T follicular helper cell (primary cell): Measurements from ENCODE around the gene WDR73.

Experiments
- DNase-seq: peaks from one replicate; pipeline ENCODE4 v3.0.0-alpha.2; 2020; ENCODE audit warnings: low read depth

The WDR73 gene

DNA sequence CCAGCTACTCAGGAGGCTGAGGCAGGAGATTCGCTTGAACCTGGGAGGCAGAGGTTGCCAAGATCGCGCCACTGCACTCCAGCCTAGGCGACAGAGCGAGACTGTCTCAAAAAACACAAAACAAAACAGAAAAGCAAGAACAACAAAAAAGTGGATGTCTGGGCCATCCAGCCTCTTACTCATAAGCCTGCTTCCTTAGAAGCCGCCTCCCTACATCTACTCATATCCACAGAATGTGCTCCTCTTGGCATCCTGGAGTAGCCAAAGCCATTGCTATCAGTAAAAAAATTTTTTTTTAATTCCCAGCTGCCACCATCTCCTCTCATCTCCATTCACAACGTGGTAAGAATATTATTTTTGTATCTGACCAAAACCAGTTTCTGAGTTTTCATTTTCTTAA lies 42.5 kb downstream of the WDR73 start:
- DNase-seq = no peak

DNA sequence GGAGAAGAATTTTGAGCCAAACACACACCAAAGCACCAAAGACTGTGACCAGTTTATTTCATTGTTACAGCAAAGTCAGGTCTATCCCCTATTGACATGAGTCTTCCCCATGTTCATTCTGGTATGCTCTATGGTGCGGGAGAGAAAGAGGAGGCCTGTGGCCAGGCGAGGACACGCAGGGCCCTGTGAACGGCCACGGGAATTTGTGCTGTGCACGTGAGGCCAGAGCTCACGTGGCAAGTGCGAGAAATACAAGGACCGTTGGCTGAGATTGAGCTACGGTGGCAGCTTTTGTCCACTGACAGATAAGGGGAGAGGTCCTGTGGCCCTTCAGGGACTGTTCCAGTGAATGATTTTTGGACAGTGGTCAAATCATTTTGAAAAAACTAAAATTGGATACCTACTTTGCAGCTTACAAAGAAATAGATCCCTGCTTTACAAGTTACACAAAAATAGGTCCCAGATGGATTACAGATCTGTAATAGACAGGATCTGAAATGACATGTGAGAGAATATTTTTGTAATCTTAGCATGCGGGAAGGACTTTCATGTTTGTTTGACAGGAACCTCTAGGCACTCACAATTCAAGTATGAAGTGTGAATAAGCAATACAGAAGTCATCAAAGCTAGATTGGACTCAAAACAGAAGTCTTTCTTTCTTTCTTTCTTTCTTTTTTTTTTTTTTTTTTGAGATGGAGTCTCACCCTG lies 44.1 kb downstream of the WDR73 start:
- no peak for DNase-seq

DNA sequence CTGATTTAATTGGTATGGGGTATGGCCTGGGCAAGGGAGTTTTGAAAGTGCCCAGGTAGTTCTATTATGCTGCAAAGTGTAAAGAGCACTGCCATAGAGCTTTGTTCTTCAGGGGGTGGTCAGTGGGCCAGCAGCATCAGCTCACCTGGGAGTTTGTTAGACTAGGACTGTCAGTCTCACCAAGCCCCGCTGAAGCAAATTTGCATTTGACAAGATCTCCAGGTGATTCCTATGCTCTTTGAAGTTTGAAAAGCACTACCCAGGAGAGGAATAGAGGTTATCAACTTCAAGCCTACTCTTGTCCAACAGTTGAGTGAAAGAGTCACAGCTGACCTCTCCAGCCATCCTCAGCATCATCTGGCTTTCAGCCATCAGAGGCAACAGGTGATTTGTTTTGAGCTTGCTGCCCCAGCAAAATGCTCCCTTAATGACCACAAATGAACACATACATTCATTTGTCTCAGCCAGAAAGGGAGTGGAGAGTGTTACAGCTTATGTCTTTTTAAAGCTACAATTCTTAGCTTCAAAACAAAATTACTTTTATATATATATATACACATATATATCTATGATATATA lies 45.3 kb downstream of the WDR73 start:
- no peak for DNase-seq

DNA sequence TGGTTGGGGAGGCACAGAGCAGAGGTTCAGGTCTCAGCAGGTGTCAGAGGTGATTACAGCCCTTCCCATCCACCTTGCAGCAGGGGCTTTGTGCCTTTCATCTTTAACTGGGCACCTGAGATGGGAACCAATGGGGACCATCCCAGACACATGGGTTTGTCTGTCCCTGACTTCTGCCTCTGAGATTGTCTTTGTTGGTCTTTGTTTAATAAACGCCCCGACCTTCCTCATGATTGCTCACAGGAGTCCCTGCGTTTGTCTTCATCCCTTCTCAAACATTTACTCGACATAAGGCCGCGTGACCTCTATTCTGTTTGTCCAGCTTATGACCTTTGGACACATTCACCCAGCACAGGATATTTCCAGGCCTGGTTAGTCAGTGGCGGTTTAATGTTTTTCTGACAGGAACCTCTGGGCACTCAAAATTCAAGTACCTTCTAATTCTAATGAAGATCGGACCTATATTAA lies 47.4 kb downstream of the WDR73 start:
- no peak for DNase-seq

DNA sequence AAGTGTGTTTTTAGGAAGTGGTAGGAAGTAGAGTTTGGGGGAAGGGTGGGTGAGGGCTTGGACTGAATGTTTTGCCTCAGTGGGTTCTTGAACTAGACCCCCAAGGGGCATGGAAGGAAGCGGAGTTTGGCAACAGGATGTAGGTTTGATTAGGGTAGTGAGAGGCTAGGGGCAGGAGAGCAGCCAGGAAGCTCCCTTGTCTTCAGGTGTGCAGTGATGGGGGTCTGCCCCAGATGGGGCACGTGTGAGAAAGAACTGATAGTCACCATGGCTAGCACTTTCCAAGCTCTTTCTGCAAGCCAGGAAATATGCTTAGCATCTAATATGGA lies 48.6 kb downstream of the WDR73 start:
- DNase-seq = no peak

DNA sequence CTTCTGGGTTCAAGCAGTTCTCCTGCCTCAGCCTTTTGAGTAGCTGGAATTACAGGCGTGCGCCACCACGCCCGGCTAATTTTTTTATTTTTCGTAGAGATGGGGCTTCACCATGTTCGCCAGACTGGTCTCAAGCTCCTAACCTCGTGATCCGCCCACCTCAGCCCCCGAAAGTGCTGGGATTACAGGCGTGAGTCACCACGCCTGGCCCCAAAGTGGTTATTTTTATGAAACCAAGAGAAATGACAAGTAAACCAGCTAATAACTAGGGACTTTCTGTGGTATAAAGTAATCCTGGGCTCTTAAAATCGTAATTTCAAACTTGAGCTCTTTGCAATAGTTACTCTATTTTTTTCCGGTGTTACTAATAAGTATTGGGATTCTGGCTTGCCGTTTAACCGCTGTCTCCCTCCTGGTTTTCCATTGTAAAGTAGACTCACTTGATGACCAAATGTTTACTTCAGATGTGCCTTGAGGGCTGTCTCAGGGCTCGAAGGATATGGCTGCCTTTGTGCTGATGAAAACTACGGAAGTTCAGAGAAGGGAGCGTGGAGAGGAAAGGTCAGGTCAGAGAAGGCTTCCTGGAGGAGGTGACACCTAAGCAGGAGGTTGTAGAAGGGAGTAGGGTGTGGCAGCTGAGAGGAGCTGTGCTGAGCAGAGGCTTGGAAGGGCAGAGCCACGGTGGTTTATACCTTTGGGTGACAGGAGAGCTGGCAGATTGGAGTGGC lies 49.1 kb downstream of the WDR73 start:
- no peak for DNase-seq

DNA sequence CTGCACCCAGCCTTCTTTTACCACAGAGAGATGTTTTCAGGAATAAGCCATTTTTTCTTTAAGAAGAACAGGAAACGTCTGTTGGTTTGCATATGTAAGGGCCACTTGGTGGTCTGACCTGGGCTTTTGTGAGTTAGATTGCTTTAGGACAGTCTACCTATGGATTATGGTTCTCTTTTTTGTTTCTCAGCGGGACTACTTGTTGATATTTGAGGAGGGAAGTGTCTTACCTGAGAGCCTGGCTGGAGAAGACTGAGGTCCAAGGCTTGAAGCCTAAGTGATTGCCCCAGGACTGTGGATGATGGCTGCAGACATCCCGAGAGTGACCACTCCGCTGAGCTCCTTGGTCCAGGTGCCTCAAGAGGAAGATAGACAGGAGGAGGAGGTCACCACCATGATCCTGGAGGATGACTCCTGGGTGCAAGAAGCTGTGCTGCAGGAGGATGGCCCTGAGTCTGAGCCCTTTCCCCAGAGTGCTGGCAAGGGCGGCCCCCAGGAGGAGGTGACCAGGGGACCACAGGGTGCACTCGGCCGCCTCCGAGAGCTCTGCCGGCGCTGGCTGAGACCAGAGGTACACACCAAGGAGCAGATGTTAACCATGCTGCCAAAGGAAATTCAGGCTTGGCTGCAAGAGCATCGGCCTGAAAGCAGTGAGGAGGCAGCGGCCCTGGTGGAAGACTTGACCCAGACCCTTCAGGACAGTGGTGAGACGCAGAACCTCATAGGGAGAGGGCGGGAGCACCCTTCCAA lies 50.3 kb downstream of the WDR73 start:
- no peak for DNase-seq

DNA sequence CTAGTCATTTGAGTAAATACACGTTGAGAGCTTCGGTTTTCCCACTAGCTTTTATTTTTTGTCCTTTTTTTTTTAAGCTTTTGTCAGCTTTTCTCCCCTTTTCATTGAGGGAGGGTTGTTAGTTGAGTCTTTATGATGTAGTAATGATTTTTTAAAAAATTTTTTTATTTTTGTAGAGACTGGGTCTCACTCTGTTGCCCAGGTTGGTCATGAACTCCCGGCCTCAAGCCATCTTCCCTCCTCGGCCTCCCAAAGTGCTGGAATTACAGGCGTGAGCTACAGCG lies 52.6 kb downstream of the WDR73 start:
- DNase-seq = no peak

DNA sequence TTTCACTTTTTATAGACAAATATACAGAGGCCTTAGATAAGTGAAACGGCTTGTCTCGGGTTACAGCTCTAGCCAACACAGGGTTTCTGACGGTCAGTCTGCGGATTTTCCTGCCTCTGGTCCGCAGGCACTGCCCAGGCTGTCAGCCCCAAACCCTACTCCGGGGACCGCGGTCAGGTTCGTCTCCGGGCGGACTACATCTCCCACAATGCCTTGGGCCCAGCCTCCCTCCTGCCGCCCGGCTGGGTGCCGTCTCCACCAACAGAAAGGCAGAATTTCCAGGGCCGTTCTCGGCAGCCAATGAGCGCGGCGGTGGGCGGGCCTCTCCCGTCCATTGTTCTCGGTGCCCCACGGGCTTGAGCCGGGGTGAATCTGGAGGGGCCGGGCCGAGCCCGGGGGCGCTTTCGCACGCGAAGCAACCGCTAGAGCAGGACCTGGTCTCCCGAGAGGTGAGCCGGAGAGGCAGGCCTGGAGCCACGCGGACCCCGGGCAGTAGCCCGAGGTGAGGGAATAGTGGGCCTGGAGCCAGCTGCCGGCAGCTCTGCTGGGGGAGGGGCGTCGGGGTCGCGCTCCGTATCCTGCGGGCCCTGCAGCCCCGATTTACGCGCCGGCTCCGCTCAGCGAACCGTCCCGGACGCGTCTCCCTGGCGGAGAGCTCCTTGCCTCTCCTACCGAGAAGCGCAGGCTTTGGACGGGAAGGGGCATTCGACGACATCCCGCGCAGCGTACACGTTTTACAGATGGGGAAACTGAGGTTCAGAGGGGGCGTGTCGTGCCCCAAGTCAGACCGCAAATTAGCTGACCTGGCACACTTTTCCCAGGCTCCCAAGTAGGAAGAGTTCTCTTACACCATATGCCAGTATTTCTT lies 53.2 kb downstream of the WDR73 start, which contains the start of gene ZSCAN2:
Gene ZSCAN2 (plus strand): TSS at position 323 of the 868 bp plus-strand sequence. CDS start 2,919 bp downstream, outside the sequence.
- DNase-seq = peak; percentile 91

DNA sequence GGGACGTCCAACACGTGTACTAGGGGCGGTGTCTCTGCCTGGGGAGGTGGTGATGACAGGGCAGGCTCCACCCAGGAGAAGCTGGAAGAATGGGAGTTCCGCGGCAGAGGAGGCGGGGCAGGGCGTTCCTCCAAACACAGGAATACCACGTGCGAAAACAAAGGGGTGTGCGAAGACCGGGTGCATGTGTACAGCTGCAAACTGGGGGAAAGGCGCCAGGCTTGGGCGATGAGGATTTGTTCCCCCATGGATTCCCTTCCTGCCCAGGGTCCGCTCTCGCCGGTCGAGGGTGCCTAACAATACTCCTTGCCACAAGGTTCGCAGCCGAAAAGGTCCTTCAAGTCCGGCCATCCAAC lies 53.8 kb downstream of the WDR73 start:
- DNase-seq = peak; percentile 41

DNA sequence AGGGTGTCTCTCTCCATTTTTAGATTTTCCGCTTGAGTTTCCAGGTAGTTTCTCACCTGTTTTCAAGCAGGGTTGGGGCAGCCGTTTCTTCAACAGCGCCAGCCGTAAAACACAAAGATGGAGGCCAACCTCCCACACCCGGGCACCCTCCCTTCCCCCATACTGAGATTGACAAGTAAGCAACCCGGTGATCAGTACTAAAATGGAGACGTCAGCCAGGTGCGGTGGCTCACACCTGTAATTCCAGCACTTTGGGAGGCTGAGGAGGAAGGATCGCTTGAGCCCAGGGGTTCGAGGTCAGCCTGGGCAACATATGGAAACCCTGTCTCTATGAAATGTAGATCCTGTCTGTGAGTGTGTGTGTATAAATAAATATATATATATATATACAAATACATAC lies 54.2 kb downstream of the WDR73 start:
- DNase-seq = no peak

DNA sequence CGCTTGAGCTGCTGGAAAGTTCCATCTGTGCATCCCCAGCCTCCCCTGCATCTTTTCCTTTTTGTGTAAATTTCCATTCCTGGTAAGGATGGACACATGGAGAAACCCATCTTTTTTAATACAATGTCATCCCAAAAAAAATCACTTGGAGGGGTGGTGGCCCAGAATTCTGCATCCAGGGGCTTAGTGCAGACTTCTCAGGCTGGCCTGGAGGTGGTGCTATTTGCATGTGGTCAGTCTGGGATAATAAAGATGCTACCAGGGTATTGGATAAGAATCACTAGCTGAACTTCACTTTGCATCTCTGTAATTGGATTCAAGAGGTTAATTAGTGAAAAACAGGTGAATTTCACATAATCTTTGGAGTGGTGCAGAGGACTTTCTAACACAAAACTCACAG lies 55.1 kb downstream of the WDR73 start:
- no peak for DNase-seq

DNA sequence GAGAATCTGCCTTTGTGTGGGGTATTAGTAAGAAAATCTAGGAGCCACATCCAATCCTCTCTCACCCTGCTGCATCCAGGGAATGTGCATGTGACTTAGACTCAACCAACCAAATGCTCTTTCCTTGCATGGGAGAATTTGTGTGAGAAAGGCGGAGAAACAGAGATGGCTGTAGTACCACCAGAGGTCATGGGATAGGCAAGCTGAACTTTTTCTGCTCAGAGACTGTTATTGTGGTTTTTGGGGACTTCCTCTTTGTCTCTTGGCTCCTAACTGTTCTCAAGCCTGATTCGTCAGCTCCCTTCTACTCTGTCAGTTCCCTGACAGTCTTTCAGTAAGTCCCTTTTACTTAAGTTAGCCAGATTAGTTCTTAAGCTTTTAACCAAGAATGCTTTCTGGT lies 55.8 kb downstream of the WDR73 start:
- DNase-seq = peak; percentile 7

DNA sequence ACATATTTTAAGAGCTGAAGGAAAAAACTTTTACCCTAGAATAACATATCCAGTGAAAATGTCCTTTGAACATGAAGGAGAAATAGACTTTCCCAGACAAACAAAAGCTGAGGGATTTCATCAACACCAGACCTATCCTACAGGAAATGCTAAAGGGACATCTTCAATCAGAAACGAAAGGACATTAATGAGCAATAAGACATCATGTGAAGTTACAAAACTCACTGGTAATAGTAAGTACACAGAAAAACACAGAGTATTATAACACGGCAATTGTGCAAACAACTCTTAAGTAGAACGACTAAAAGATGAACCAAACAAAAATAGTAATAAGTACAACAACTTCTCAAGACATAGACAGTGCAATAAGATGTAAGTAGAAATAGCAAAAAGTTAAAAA lies 56.8 kb downstream of the WDR73 start:
- DNase-seq = no peak

DNA sequence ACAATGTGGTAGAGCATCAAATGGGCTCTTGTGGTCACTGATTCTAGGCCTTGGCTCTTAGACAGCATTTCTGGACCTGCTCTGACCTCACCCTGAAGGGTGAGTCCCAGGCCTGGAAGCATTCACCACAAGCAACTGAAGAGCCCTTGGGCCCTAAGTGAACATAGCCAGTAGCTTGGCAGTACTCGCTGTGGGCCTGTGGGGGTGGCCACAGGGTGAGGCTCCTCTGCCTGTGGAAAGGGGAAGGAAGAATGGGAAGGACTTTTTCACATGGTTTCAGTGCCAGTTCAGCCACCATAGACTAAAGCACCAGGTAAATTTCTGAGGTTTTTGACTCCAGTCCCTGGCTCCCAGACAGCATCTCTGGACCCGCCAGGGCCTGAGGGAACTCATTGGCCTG lies 58.4 kb downstream of the WDR73 start:
- DNase-seq = no peak

DNA sequence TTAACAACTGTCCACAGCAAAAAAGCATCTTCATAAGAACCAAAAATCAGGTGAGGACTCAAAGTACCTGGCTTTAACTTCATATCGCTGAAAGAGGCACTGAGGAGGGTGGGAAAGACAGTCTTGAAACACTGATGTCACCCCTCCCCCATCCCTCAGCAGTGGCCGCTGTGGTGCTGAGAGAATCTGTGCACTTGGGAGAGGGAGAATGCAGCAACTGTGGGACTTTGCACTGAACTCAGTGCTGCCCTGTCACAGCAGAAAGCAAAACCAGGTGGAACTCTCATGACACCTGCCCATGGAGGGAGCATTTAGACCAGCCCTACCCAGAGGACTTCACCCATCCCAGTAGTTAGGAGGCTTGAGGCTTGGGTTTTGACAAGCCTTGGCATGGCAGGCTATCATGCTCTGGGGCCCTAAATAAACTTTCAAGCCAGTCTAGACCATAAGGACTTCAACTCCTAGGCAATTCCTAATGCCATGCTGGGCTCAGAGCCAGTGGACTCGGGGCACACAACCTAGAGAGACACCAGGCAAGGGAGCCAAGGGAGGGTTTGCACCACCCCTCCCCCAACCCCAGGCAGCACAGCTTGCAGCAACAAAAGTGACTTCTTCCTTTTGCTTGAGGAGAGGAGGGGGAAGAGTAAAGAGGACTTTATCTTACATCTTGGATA lies 59.3 kb downstream of the WDR73 start:
- no peak for DNase-seq

DNA sequence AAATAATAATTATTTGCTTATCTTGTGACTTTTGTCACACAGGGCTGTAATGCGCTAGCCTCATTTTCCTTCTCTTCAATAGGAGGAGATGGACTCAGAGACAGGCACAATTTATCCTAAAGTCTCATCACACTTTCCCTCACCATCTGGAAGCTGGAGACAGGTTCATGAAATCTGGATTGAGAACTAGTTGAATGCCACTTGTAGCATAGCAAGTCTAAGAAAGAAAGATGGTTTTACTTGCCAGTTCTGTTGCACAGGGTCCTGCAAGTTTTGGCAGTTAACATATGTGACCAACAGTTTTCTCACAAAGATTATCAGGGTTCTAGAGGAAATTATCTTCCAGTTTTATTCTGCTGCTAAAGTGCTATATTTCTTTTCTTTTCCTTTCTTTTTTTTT lies 62.3 kb downstream of the WDR73 start:
- DNase-seq = no peak

DNA sequence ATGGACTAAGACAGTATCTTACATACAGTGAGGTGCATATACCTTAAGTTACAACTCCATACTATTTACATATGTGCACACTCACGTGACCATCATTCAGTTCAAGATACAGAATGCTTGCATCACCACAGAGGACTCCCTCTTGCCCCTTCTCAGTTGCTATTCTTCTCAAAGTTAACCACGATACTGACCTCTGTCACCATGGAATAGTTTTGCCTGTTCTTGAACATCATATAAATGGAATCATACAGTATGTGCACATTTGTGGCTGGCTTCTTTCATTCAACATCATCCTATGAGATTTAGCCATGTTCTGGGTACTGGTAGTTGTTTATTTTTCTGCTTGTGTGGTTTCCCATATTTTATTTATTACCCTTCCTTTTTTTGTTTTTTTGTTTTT lies 63.7 kb downstream of the WDR73 start:
- no peak for DNase-seq
